Measurements from ENCODE around the gene HEATR5A.

DNA sequence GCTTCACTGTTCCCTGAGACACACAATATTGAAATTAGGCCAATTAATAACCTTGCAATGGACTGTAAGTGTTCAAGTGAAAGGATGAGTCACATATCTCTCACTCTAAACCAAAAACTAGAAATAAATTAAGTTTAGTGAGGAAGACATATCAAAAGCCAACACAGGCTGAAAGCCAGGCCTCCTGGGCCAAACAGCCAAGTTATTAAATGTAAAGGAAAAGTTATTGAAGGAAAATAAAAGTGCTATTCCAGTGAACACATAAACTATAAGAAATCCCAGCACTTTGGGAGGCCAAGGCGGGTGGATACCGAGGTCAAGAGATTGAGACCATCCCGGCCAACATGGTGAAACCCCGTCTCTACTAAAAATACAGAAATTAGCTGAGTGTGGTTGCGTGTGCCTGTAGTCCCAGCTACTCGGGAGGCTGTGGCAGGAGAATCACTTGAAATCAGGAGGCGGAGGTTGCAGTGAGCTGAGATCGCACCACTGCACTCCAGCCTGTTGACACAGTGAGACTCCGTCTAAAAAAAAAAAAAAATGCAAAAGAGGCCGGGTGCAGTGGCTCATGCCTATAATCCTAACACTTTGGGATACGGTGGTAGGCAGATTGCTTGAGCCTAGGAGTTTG is 10.4 kb upstream of the HEATR5A start:
- no peak for TF ChIP-seq POLR2A (IDR thresholded peaks at IDR 0.05)
- TF ChIP-seq, protein P1, sequence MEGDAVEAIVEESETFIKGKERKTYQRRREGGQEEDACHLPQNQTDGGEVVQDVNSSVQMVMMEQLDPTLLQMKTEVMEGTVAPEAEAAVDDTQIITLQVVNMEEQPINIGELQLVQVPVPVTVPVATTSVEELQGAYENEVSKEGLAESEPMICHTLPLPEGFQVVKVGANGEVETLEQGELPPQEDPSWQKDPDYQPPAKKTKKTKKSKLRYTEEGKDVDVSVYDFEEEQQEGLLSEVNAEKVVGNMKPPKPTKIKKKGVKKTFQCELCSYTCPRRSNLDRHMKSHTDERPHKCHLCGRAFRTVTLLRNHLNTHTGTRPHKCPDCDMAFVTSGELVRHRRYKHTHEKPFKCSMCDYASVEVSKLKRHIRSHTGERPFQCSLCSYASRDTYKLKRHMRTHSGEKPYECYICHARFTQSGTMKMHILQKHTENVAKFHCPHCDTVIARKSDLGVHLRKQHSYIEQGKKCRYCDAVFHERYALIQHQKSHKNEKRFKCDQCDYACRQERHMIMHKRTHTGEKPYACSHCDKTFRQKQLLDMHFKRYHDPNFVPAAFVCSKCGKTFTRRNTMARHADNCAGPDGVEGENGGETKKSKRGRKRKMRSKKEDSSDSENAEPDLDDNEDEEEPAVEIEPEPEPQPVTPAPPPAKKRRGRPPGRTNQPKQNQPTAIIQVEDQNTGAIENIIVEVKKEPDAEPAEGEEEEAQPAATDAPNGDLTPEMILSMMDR (IDR thresholded peaks at IDR 0.05), result no peak

Measured in Peyer's patch (tissue), 4 donors.